ENCODE results near the gene MARS1.

DNA sequence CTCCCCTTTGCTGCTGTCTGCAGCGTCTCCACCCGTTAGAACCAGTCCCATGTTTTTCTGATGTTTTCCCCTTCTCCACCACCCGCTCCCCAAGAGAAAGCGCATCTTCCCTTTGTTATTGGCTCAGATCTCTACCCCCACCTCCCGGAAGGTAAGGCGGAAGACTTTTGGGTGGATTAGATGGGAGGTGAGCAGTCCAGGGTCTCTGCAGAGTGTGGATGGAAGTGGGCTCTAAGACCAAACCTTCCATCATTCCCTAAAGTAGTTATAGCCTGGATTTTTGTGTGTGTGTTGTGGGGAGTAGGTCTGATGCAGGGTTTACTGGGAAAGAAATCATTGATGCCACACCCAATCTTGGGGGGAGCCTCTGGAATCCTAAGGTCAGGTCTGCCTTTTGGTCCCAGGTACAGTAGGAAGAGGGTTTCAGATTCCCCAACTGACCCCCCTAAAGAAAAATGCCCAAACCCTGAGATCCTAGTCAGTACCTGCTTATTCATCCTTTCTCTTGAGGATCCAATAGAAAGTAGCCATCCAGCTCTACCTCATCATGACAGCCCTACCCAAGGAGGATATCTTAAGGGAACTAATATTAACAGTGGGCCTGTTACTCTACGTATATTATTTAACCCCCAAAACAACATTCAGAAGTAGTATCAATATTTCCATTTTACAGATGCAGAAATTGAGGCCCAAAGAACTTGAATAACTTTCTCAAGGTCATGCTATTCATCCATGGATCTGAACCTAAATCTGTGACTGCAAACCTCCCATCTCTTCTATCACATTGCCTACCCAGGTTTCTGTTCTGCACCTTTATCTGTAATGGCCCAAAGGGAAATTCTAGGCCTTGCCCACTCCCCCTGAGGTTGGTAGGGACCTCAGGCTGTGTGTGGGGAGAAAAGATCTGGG is 63.0 kb downstream of the MARS1 start:
- no peak for TF ChIP-seq POLR2A (IDR thresholded peaks at IDR 0.05; ENCODE audit: low read depth, low read length)
- no peak for TF ChIP-seq POLR2AphosphoS5 (IDR thresholded peaks at IDR 0.05; ENCODE audit: low read depth, low read length)
- TF ChIP-seq TAF1 (IDR thresholded peaks at IDR 0.05; ENCODE audit: low read depth, low read length): no peak

Data from GM12891 (cell line).